ENCODE results near the gene RESF1.
A peak's percentile ranks its signal among the peaks of the same experiment; 100 is the strongest.
"Not testable (repeated sequence)": the region's sequence is repeated elsewhere in the genome, so short reads cannot be mapped to it uniquely, and the experiment has no call there.

RESF1 gene

GRCh38 chr12:31959161-31959700, at the start of gene RESF1:
RESF1 (plus strand) TSS chr12:31959415; CDS start chr12:31980956, 21,541 bp downstream.
- peak; percentile 87 to 96 for DNase-seq

GRCh38 chr12:31914927-31915326, 44.3 kb upstream of the RESF1 start:
- no peak for DNase-seq

- no peak for DNase-seq
These were observed 43.8 kb upstream of the RESF1 start for GRCh38 chr12:31915446-31915845.

- no peak for DNase-seq
These were observed 36.7 kb upstream of the RESF1 start for GRCh38 chr12:31922341-31923062.

GRCh38 chr12:31923063-31923412, 36.2 kb upstream of the RESF1 start:
- no peak for DNase-seq

- no peak for DNase-seq
These were observed 30.8 kb upstream of the RESF1 start for GRCh38 chr12:31928246-31929026.

- DNase-seq: no peak
These were observed 30.1 kb upstream of the RESF1 start for GRCh38 chr12:31929027-31929526.

GRCh38 chr12:31931796-31932715, 27.2 kb upstream of the RESF1 start:
- no peak for DNase-seq

GRCh38 chr12:31944299-31944698, 14.9 kb upstream of the RESF1 start:
- DNase-seq: no peak

- DNase-seq: no peak
These were observed 11.2 kb upstream of the RESF1 start for GRCh38 chr12:31947971-31948370.

GRCh38 chr12:31948697-31949359, 10.4 kb upstream of the RESF1 start:
- DNase-seq: not testable (repeated sequence)

- DNase-seq: no peak
These were observed 9.1 kb upstream of the RESF1 start for GRCh38 chr12:31950088-31950487.

GRCh38 chr12:31950492-31950891, 8.7 kb upstream of the RESF1 start:
- DNase-seq: no peak

GRCh38 chr12:31951008-31951407, 8.2 kb upstream of the RESF1 start:
- no peak for DNase-seq

- no peak for DNase-seq
These were observed 7.3 kb upstream of the RESF1 start for GRCh38 chr12:31951939-31952338.

- DNase-seq: no peak
These were observed 6.8 kb upstream of the RESF1 start for GRCh38 chr12:31952418-31952817.

GRCh38 chr12:31954925-31955858, 4.0 kb upstream of the RESF1 start:
- DNase-seq: no peak

- DNase-seq: no peak
These were observed 550 bp upstream of the RESF1 start for GRCh38 chr12:31958569-31959160.

GRCh38 chr12:31959701-31960391, 631 bp downstream of the RESF1 start:
- DNase-seq: peak; percentile 69 to 90

GRCh38 chr12:31961137-31961536, 1.9 kb downstream of the RESF1 start:
- DNase-seq: no peak

All from NCI-H526 (cell line).